WTC11 (cell line): ENCODE results near the gene CDK2AP2. TPM values are rescaled to one million over a fixed set of nuclear protein-coding genes. Genes with fewer than 3 reads are reported as not detected.
"Not testable (repeated sequence)": the region's sequence is repeated elsewhere in the genome, so short reads cannot be mapped to it uniquely, and the experiment has no call there.

Experiments
- ATAC-seq: fragments of 200-7000 bp; cut with Tn5 transposase; 2 replicates; pipeline ENCODE4 v1.10.0; 2021; ENCODE audit warnings: mild to moderate bottlenecking, moderate library complexity
- CTCF ChIA-PET: fragments of 300-600 bp; sonication (Branson Sonifier 250); formaldehyde crosslinking; loops from one replicate; lab custom pipeline; 2021; ENCODE audit warnings: antibody characterized with exemption; lab: Charles Lee
- POLR2A ChIA-PET: fragments of 350-600 bp; sonication (Branson Sonifier 250); formaldehyde crosslinking; loops from one replicate; lab custom pipeline; 2021; ENCODE audit warnings: antibody characterized with exemption; lab: Charles Lee
- DNase-seq: peaks from one replicate; pipeline ENCODE4 v3.0.0; 2021; ENCODE audit warnings: low spot score
- H3K27ac Mint-ChIP-seq: 2 replicates; pipeline ENCODE4 v1.8.0; 2021; ENCODE audit warnings: mixed read lengths
- H3K27me3 Mint-ChIP-seq: 2 replicates; pipeline ENCODE4 v1.8.0; 2021; ENCODE audit warnings: low read depth, mild to moderate bottlenecking, moderate library complexity, mixed read lengths
- H3K36me3 Mint-ChIP-seq: 2 replicates; pipeline ENCODE4 v1.8.0; 2021; ENCODE audit warnings: mixed read lengths
- H3K4me1 Mint-ChIP-seq: 2 replicates; pipeline ENCODE4 v1.8.0; 2022; ENCODE audit warnings: mixed read lengths
- H3K4me3 Mint-ChIP-seq: 2 replicates; pipeline ENCODE4 v1.8.0; 2021; ENCODE audit warnings: mild to moderate bottlenecking, moderate library complexity, mixed read lengths
- H3K9me3 Mint-ChIP-seq: 2 replicates; pipeline ENCODE4 v1.8.0; 2021; ENCODE audit warnings: mixed read lengths
- ATF2 ChIP-seq: sonication (generic); formaldehyde crosslinking; IDR thresholded peaks from 2 replicates; pipeline ENCODE4 v1.8.1; 2022; ENCODE audit warnings: low read depth, missing genetic modification reagents, borderline replicate concordance
- CREM ChIP-seq: sonication (generic); formaldehyde crosslinking; IDR thresholded peaks from 2 replicates; pipeline ENCODE4 v1.8.1; 2022; ENCODE audit warnings: mild to moderate bottlenecking, missing genetic modification reagents, moderate library complexity
- ERG ChIP-seq: fragments of 250-450 bp; sonication (Bioruptor Pico); IDR thresholded peaks from 2 replicates; pipeline ENCODE4 v1.8.0; 2021; ENCODE audit warnings: mild to moderate bottlenecking
- JAZF1 ChIP-seq: fragments of 250-450 bp; sonication (Bioruptor Pico); IDR thresholded peaks from 2 replicates; pipeline ENCODE4 v1.9.0; 2021; ENCODE audit warnings: moderate library complexity, mild to moderate bottlenecking, inconsistent platforms
- NR1H2 ChIP-seq: sonication (generic); formaldehyde crosslinking; IDR thresholded peaks from 2 replicates; pipeline ENCODE4 v1.9.0; 2021; ENCODE audit warnings: mild to moderate bottlenecking, moderate library complexity, missing genetic modification reagents
- STAT6 ChIP-seq: sonication (generic); formaldehyde crosslinking; conservative IDR thresholded peaks from 2 replicates; pipeline ENCODE4 v1.8.1; 2023; ENCODE audit warnings: mild to moderate bottlenecking, low read depth, missing genetic modification reagents, moderate library complexity
- TEAD1 ChIP-seq: sonication (generic); formaldehyde crosslinking; IDR thresholded peaks from 2 replicates; pipeline ENCODE4 v1.8.0; 2022; ENCODE audit warnings: mild to moderate bottlenecking, missing genetic modification reagents
- ZBTB21 ChIP-seq: sonication (generic); formaldehyde crosslinking; IDR thresholded peaks from 2 replicates; pipeline ENCODE4 v1.8.1; 2023; ENCODE audit warnings: mild to moderate bottlenecking, missing genetic modification reagents, borderline replicate concordance
- ZNF232 ChIP-seq: sonication (generic); formaldehyde crosslinking; IDR thresholded peaks from 2 replicates; pipeline ENCODE4 v1.8.0; 2022; ENCODE audit warnings: mild to moderate bottlenecking, missing genetic modification reagents
- ZNF396 ChIP-seq: fragments of 250-450 bp; sonication (Bioruptor Pico); IDR thresholded peaks from 2 replicates; pipeline ENCODE4 v1.8.0; 2021; ENCODE audit warnings: mild to moderate bottlenecking, moderate library complexity, borderline replicate concordance
- ZNF671 ChIP-seq: fragments of 250-450 bp; sonication (Bioruptor Pico); IDR thresholded peaks from 2 replicates; pipeline ENCODE4 v1.8.0; 2021; ENCODE audit warnings: mild to moderate bottlenecking
- total RNA-seq: library from RNA; stranded (reverse); gene quantifications from 3 replicates; pipeline ENCODE4 v1.2.3, GENCODE V29; 2021
- TF ChIP-seq, protein P1 (sequence below): fragments of 250-450 bp; sonication (Bioruptor Pico); IDR thresholded peaks from 2 replicates; pipeline ENCODE4 v1.9.0; 2021; ENCODE audit warnings: mild to moderate bottlenecking

The CDK2AP2 gene
- total RNA-seq, 1 experiment from 2014 or later, result 53.1 TPM

DNA sequence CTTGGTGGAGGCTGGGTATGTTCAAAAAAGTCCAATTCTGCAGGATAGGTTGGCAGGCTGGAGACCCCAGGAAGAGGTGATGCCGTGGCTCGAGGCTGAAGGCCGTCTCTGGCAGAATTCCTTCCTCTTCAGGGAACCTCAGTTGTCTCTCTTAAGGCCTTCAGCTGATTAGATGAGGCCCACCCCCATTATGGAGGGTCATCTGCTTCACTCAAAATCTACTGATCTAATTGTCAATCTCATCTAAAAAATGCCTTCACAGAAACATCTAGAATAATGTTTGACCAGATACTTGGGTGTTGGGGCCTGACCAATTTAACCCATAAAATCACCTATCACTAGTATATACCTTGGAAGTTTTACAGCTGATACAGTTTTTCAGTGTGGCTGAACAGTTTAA lies 48.3 kb upstream of the CDK2AP2 start (continued):
- TF ChIP-seq, protein P1, sequence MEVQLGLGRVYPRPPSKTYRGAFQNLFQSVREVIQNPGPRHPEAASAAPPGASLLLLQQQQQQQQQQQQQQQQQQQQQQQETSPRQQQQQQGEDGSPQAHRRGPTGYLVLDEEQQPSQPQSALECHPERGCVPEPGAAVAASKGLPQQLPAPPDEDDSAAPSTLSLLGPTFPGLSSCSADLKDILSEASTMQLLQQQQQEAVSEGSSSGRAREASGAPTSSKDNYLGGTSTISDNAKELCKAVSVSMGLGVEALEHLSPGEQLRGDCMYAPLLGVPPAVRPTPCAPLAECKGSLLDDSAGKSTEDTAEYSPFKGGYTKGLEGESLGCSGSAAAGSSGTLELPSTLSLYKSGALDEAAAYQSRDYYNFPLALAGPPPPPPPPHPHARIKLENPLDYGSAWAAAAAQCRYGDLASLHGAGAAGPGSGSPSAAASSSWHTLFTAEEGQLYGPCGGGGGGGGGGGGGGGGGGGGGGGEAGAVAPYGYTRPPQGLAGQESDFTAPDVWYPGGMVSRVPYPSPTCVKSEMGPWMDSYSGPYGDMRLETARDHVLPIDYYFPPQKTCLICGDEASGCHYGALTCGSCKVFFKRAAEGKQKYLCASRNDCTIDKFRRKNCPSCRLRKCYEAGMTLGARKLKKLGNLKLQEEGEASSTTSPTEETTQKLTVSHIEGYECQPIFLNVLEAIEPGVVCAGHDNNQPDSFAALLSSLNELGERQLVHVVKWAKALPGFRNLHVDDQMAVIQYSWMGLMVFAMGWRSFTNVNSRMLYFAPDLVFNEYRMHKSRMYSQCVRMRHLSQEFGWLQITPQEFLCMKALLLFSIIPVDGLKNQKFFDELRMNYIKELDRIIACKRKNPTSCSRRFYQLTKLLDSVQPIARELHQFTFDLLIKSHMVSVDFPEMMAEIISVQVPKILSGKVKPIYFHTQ (CRISPR knock-in tag), result no peak

- ATAC-seq, H3K4me1 Mint-ChIP-seq, H3K4me3 Mint-ChIP-seq, H3K27ac Mint-ChIP-seq, DNase-seq, CTCF ChIA-PET, POLR2A ChIA-PET: not testable (repeated sequence)
- peaks cover 23% of the 10 kb centered on the region for H3K36me3 Mint-ChIP-seq
- peaks cover 27% of the 10 kb centered on the region for H3K27me3 Mint-ChIP-seq
- H3K9me3 Mint-ChIP-seq, result peaks cover 29% of the 10 kb centered on the region
Measured at GRCh38 chr11:67551697-67552096, 43.7 kb upstream of the CDK2AP2 start.

DNA sequence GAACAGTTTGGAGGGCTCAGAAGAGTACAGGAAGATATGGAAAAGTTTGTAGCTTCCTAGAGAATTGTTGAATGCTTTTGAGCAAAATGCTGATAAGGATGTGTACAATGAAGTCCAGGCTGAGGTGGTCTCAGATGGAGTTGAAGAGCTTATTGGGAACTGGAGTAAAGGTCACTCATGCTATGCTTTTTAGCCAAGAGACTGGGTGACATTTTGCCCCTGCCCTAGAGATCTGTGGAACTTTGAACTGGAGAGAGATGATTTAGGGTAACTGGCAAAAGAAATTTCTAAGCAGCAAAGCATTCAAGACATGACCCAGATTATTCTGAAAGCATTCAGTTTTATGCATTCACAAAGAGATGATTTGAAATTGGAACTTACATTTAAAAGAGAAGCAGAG lies 43.2 kb upstream of the CDK2AP2 start:
- no peak for ATAC-seq
- H3K9me3 Mint-ChIP-seq, result peaks cover 29% of the 10 kb centered on the region

More for the DNA sequence above, 43.2 kb upstream of the CDK2AP2 start:
- TF ChIP-seq ZNF671 (no peak), ERG (no peak), CREM (CRISPR knock-in tag) (no peak), ZNF396 (no peak), STAT6 (no peak), ZBTB21 (CRISPR knock-in tag) (no peak), JAZF1 (CRISPR knock-in tag) (no peak), NR1H2 (no peak), ZNF232 (CRISPR knock-in tag) (no peak), TEAD1 (CRISPR knock-in tag) (no peak), ATF2 (CRISPR knock-in tag) (no peak)
- POLR2A ChIA-PET, result no interaction called here
- no peak overlapping the region for H3K4me3 Mint-ChIP-seq
- H3K4me1 Mint-ChIP-seq, result no peaks in the 10 kb centered on the region
- CTCF ChIA-PET, result no interaction called here
- no peak for DNase-seq
- H3K36me3 Mint-ChIP-seq, result peaks cover 23% of the 10 kb centered on the region
- H3K27me3 Mint-ChIP-seq, result peaks cover 24% of the 10 kb centered on the region
- no peak overlapping the region for H3K27ac Mint-ChIP-seq
